SH-SY5Y (cell line): Measurements from ENCODE around the gene KBTBD13.

Experiments
- GATA2 ChIP-seq: IDR thresholded peaks from 2 replicates; pipeline ENCODE4 v1.6.1; 2011; ENCODE audit warnings: mild to moderate bottlenecking, low read depth, low read length
- GATA3 ChIP-seq: IDR thresholded peaks from 2 replicates; pipeline ENCODE4 v1.6.1; 2011; ENCODE audit warnings: low read depth, mild to moderate bottlenecking, low read length, moderate library complexity

KBTBD13 gene

GRCh38 chr15:65096481-65097385 lies 20.2 kb downstream of the KBTBD13 start:
- no peak for TF ChIP-seq GATA2
- no peak for TF ChIP-seq GATA3

- TF ChIP-seq GATA2 = no peak
- no peak for TF ChIP-seq GATA3
Observed at GRCh38 chr15:65097651-65098263, 21.2 kb downstream of the KBTBD13 start.

- TF ChIP-seq GATA2 (no peak), GATA3 (no peak)
Observed at GRCh38 chr15:65099336-65099735, 22.8 kb downstream of the KBTBD13 start.

GRCh38 chr15:65100442-65100841 lies 23.9 kb downstream of the KBTBD13 start:
- no peak for TF ChIP-seq GATA2
- no peak for TF ChIP-seq GATA3

- no peak for TF ChIP-seq GATA3
- TF ChIP-seq GATA2 = no peak
Observed at GRCh38 chr15:65101411-65101890, 24.9 kb downstream of the KBTBD13 start.

- no peak for TF ChIP-seq GATA2
Observed at GRCh38 chr15:65101891-65102708, 25.6 kb downstream of the KBTBD13 start.

GRCh38 chr15:65102912-65103311 lies 26.4 kb downstream of the KBTBD13 start:
- TF ChIP-seq GATA3 = no peak
- no peak for TF ChIP-seq GATA2

- no peak for TF ChIP-seq GATA3
- TF ChIP-seq GATA2 = no peak
Observed at GRCh38 chr15:65105038-65105437, 28.5 kb downstream of the KBTBD13 start.

GRCh38 chr15:65106011-65106590 lies 29.6 kb downstream of the KBTBD13 start:
- no peak for TF ChIP-seq GATA2
- no peak for TF ChIP-seq GATA3

- TF ChIP-seq GATA2 (no peak), GATA3 (no peak)
Observed at GRCh38 chr15:65110676-65111292, 34.2 kb downstream of the KBTBD13 start.

GRCh38 chr15:65115086-65115485 lies 38.5 kb downstream of the KBTBD13 start, which contains the start of gene UBAP1L:
UBAP1L (minus strand) TSS chr15:65115200; CDS start chr15:65106215, 8,985 bp downstream.
- TF ChIP-seq GATA3 (no peak), GATA2 (no peak)

GRCh38 chr15:65115542-65115941 lies 39.0 kb downstream of the KBTBD13 start:
- TF ChIP-seq GATA2 = no peak
- TF ChIP-seq GATA3 = no peak
